GM19452 (cell line): ENCODE measurements around the gene SRSF12.
"Not testable (repeated sequence)": the region's sequence is repeated elsewhere in the genome, so short reads cannot be mapped to it uniquely, and the experiment has no call there.

ENCODE experiments used
- ATAC-seq: cut with Tn5 transposase; IDR thresholded peaks from one replicate; pipeline ENCODE4 v1.9.1; 2021; ENCODE audit not compliant: unreplicated experiment

Gene SRSF12

GRCh38 chr6:89073014-89073620, 44.8 kb downstream of the SRSF12 start:
- ATAC-seq, result no peak

DNA sequence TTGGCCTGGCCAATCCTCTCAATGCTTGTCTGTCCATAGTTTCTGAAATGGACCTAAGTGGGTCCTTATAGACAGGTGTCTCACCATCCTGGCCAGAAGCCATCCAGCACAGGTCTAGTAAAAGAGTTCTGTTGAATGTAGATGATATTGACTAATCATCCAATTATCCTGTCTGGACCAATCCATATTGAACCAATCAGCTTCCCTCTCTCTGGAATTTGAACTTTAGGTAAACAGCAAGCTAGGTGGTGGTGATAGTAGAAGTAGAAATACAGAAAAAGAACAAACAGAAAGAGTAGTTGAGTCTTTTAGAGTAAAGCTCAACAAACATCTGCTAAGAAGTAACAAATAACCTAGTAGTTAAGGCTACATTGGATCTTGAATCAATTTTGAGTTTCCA, 46.8 kb downstream of the SRSF12 start:
- no peak for ATAC-seq

- no peak for ATAC-seq
These were observed 48.2 kb downstream of the SRSF12 start for GRCh38 chr6:89069536-89070163.

DNA sequence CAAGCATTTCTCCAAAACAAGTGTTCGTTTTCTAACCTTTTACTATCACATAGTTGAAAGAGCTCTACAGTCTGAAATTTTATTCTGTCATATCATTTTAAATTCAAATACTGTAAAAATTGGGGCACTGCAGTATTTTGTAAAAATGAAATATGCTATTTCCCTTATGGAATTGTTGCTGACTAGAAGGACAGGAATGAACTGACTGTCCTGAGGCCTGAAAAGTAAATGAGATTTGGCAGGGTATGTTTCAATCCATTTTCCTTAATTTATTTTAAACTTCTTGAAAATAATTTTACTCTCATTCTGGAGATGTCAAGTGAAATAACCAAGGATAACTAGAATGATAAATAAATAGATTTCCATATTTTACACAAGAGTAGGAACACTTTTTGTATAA, 49.2 kb downstream of the SRSF12 start:
- no peak for ATAC-seq

DNA sequence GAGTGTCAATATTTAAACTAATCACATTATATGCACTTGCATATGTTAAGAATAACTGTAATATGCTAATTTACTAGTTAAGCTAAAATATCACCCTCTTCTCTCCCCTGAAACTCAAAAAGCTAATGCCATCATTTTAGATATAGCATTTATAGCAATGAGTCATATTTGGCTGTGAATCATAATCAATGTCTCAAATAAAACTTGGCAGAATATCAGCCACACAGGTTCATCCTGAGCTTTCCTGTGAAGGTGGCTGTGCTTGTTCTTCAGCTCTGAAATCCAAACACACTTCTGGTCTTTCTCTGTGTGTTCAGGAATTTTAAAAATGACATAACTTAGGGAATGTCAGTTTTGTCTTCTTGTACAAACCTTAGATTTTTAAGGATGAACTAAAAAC, 50.1 kb downstream of the SRSF12 start:
- ATAC-seq, result no peak

DNA sequence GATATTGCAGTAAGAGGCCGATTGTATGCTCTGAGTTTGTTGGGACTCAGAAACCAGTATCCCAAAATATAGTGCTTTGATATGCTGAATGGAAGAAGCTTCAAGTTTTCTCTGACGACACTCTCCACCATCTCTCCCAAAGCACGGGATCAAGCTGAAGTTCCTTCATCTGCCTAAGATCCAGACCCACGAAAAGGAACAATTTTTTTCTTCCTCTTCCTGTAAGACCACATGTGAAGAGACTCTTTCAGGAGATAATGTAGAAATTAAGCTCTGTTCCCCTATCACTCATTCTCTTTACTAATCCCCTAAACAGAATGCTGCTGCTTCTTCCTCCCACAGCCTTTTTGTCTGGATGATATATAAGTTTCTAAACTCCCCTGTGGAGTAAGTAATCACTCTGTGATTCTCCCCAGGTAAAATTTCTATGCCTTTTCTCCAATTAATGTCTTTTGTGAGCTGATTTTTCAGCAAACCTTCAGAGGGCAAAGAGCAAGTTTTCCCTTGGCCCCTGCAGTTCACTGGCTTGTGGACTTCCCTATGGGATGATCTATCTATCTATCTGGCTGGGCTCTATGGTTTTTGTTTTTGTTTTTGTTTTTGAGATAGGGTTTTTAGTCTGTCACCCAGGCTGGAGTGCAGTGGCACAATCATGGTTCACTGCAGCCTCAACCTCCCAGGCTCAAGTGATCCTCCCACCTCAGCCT, 50.8 kb downstream of the SRSF12 start:
- no peak for ATAC-seq

DNA sequence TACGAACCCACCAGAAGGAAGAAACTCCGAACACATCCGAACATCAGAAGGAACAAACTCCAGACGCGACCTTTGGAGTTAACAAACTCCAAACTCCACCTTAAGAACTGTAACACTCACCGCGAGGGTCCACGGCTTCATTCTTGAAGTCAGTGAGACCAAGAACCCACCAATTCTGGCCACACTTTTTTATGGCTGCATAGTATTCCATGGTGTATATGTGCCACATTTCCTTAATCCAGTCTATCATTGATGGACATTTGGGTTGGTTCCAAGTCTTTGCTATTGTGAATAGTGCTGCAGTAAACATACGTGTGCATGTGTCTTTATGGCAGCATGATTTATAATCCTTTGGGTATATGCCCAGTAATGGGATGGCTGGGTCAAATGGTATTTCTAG, 51.8 kb downstream of the SRSF12 start:
- not testable (repeated sequence) for ATAC-seq

GRCh38 chr6:89064931-89065330, 52.9 kb downstream of the SRSF12 start:
- ATAC-seq, result not testable (repeated sequence)

DNA sequence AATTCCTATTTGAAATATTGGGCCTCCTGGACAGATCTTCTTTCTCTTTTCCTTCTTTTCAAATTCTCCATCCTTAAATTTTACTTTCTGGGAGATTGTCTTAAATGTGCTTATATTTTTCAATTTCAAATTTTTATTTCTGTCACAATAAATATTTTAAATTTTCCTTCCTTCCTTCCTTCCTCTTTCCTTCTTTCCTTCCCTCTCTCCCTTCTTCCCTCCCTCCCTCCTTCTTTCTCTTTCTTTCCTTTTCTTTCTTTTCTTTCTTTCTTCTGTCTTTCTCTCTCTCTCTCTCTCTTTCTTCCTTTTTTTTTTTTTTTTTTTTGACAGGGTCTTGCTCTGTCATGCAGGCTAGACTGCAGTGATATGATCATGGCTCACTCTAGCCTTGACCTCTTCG, 54.0 kb downstream of the SRSF12 start:
- ATAC-seq, result no peak

- ATAC-seq, result no peak
These were observed 58.6 kb downstream of the SRSF12 start for GRCh38 chr6:89059227-89059626.

DNA sequence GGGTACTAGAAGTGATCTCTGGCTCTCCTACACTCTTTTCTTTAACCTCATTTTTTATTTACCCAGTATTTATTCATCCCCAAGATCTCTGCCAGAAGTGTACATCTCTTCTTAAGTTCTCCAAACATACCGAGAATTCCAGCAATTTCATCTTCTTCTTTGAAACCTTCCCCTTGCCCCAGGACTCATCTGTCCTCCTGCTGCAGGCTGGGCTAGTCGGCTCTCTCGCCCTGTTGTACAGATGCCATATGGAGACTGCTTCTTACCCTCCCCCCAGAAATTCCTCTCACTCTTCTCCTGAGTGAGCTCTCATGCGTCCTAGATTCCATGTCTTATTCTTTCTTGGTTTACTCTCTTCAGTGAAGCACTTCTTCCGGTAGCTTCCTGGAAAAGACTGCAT, 59.2 kb downstream of the SRSF12 start:
- no peak for ATAC-seq

GRCh38 chr6:89057759-89058158, 60.1 kb downstream of the SRSF12 start:
- no peak for ATAC-seq

- no peak for ATAC-seq
These were observed 63.7 kb downstream of the SRSF12 start for GRCh38 chr6:89054208-89054607.

DNA sequence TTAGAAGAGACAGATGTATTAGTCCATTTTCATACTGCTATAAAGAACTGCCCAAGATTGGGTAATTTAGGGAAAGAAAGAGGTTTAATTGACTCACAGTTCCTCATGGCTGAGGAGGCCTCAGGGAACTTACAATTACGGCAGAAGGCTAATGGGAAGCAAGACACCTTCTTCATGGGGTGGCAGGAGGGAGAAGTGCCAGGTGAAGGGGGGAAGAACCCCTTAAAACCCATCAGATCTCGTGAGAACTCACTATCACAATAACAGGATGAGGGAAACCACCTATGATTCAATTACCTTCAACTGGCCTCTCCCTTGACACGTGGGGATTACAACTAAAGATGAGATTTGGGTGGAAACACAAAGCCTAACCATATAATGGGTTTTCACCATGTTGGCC, 66.2 kb downstream of the SRSF12 start:
- ATAC-seq, result no peak

- ATAC-seq, result no peak
These were observed 67.2 kb downstream of the SRSF12 start for GRCh38 chr6:89050697-89051096.

GRCh38 chr6:89050155-89050554, 67.7 kb downstream of the SRSF12 start:
- ATAC-seq, result no peak

GRCh38 chr6:89048985-89049384, 68.9 kb downstream of the SRSF12 start:
- no peak for ATAC-seq

DNA sequence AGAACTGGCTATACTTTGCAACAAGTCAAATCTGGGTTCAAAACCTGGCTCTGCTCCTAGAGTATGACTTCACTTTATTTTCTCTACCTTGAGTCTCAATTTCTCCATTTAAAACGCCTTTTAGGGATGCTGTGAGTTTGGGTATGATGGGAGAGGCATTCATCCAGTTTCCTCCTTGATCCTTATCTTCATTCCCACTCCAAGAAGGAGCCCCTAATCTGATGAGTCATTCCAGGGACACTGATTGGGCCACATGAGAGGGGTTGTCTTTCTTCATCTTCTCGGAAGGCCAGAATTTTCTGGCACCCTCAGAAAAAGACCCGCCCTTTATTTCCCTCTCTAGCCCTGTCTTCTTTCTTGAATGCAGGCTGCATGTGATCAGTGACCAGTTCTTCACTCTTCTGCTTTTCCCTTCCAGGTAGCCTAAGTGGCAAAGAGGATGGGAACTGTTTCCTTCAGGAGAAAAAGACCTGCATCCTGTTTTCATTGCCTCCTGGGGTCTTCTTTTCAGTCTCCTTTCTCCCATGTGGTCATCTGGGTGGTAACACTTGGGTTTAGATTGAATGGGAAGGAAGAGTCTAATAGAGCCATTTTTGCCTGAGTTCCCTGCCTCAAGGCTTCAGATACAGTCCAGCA, 69.5 kb downstream of the SRSF12 start:
- no peak for ATAC-seq

DNA sequence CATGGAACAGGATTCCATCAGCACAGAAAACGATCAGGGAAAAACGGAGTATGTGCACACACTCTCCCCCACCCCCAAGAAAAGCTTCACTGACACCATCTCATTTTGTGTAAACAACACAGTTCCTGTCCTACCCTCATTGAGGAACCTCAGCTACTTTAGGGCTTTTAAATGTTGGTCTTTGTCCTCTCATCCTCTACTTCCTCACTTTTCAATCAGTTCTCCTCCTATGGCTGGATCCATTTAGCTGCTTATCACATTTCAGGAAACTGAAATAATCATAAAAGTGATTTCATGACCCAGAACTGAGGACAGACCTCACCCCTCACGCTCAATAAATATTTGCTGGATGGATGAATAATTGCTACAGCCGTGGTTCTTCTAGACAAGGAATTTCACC, 70.4 kb downstream of the SRSF12 start:
- no peak for ATAC-seq
